ENCODE measurements around the gene WDR46. TPM values are rescaled to one million over a fixed set of nuclear protein-coding genes. Genes with fewer than 3 reads are reported as not detected.

Gene WDR46
- polyA plus RNA-seq, 3 donors: 57.3 to 72.6 (median 66.4) TPM

DNA sequence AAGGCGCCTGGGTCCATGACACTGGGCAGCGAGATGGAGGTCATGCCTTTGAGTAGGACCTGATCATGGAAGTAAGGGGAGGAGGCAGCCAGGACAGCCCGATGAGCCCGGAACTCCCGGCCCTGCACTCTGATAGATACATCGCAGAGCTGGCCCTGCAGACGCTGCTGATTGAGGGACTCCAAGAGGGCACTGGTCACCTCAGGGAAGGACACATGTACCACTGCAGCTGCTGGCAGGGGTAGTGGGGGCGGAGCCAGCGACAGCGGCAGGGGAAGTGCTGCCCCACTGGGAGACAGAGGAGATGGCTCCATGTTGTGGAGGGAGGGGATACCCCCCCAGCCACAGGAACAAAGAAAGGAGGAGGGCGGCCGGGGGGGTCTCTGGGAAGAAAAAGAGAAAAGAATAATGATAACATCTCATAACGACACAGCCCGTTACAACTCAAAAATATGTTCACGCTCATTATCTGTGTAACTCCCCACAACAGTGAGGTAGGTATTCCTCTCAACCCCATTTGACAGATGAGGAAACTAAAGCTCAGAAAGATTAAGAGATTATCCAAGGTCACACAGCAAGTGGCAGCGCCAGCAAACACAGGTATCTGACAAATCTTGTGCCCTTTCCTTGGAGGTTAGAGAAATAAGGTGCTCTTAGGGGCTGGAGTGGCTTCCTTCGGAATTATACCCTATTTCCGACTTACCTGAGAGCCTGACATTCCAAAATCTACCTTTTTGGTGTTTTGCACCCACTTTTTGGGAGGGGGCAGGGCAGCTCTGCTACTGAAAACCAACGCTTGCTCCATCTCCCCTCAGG lies 27.8 kb upstream of the WDR46 start:
- DNase-seq (ENCODE audit: extremely low read depth in 1 of 11, low read depth in 9 of 11, low spot score in 4 of 11): no peak

- no peak for DNase-seq (ENCODE audit: extremely low read depth in 1 of 11, low read depth in 9 of 11, low spot score in 4 of 11)
These were observed 27.0 kb upstream of the WDR46 start for GRCh38 chr6:33315793-33316602.

- DNase-seq (ENCODE audit: extremely low read depth in 1 of 11, low read depth in 9 of 11, low spot score in 4 of 11): no peak
These were observed 26.1 kb upstream of the WDR46 start for GRCh38 chr6:33314943-33315792.

DNA sequence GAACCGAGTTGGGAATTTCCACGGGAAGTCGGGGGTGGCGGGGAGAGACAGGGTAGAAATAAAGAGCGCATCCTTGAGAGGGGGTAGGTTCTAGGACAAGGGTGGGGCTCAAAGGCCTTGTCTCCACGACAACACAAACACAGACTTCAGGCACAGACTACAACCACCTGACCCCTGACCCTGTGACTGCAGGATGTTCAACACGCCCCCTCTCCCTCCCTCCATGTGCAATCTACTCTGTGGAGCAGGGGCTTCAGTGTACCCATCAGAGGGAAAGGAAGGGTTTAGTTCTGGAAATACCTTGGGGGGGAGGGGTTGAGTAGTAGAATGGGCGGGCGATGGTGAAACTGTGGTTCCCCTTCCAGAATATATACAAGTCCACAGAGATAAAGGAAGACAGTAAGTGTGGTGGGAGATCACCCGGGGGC lies 25.5 kb upstream of the WDR46 start:
- peak in 3 of 11 donors; percentile 60 to 73 (median 69) for DNase-seq (ENCODE audit: extremely low read depth in 1 of 11, low read depth in 9 of 11, low spot score in 4 of 11)

DNA sequence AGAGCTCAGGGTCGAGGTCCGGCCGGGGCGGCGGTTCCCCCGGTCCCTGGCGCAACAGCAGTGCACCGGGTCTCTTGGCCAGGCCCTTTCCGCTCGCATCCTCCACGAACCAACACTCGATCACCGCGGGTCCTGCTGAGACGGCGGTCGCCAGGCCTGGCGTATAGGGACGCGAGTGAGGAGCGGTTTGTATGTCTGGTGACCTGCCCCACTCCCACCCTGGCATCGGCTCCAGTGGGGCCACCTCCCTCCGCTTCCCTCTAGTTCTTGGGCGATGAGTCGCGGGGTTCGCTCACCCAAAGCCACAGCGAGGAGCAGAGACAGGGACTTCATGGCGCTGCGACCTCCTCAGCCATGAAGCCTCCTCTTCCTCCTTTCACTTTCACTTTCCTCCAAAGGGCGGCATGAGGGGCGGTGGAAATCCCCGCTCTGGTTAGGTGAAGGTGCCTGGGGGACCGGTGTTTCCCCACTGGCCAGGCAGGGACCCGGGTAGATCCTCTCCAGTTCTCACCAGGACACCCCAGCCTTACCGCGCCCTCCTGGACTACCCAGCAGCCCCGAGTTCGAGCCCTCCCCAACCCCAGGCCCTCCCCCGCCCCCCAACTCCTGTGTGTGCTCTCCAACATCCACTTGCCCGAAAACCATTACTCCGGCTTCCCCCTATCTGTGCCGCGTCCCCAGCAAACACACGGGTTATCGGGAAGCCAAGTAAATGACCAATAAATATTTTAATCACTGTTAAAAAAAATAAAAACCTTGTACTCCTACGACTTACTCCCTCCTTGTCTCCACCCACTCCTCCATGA lies 24.9 kb upstream of the WDR46 start, which contains the start of gene TAPBP:
Gene TAPBP, minus strand, starts transcription at position 370 of the 806 bp plus-strand sequence. Its CDS starts 37 bp downstream, at position 333.
- DNase-seq (ENCODE audit: extremely low read depth in 1 of 11, low read depth in 9 of 11, low spot score in 4 of 11): peak in 2 of 11 donors; percentile 53 to 56

DNA sequence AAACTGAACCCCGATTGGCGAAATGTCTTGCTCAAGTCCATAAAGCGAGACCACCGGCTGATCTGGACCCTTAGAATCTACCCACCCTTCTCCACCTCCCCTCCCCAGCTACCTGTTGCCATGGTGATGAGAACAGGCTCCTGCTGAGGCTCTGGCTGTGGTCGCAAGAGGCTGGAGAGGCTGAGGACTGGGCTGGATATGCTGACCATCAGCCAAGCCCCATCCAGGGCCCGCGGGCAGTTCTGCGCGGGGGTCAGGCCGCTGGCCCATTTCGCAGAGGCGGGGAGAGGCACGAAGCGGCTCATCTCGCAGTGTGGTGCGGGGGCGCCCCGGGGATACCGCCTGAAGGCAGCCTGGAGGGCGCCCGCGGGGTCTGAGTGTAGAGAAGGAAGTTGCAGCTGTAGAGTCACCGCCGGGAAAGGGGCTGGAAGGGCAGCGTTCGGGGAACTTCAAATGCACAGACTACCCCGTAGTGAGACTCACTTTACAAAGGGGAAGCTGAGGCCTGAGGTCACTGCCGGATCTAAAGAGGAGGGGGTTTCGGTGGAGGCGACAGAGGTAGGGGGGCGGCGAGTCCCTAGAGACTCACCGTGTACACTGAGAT lies 24.2 kb upstream of the WDR46 start:
- peak in 1 of 11 donors; percentile 18 for DNase-seq (ENCODE audit: extremely low read depth in 1 of 11, low read depth in 9 of 11, low spot score in 4 of 11)

- peak in 1 of 11 donors; percentile 59 for DNase-seq (ENCODE audit: extremely low read depth in 1 of 11, low read depth in 9 of 11, low spot score in 4 of 11)
These were observed 23.5 kb upstream of the WDR46 start for GRCh38 chr6:33312361-33313104.

DNA sequence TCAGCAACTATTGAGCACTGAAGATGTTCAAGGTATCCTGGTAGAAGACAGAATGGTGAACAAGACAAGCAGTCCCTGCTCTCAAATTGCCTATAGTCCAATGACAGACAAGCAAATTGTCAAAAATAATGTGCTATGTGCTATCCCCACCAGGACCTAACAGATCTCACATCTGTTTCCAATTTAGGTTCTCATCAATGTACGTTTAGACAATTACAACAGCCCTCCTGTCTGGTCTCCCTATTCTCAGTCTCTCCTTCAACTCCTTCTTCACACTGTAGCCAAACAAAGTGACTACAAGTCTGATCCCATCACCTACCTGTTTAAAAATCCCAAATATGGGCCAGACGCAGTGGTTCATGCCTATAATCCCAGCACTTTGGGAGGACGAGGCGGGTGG lies 17.3 kb upstream of the WDR46 start:
- no peak for DNase-seq (ENCODE audit: extremely low read depth in 1 of 11, low read depth in 9 of 11, low spot score in 4 of 11)

- no peak for DNase-seq (ENCODE audit: extremely low read depth in 1 of 11, low read depth in 9 of 11, low spot score in 4 of 11)
These were observed 16.0 kb upstream of the WDR46 start for GRCh38 chr6:33305052-33305451.

DNA sequence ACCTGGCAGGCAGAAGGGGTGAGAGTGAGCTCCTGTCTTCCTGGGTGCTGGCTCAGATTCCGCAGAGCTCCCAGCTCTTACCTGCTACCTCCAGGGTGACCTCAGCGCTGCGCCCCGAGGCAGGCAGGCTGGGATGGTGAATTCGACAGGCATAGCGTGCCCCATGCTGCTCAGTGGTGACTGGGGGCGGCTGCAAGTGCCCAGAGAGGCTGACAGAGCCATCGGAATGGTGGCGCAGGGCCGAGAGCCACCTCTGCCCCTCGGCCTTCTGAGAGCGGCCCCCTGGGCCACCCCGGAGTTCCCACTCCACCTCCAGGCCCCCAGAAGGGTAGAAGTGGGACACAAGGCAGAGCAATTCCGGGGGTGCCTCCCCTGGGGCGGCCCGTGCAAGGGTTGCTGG lies 15.2 kb upstream of the WDR46 start:
- DNase-seq (ENCODE audit: extremely low read depth in 1 of 11, low read depth in 9 of 11, low spot score in 4 of 11): no peak

GRCh38 chr6:33301877-33302276 lies 12.8 kb upstream of the WDR46 start:
- no peak for DNase-seq (ENCODE audit: extremely low read depth in 1 of 11, low read depth in 9 of 11, low spot score in 4 of 11)

- peak in 8 of 11 donors; percentile 75 to 93 (median 88) for DNase-seq (ENCODE audit: extremely low read depth in 1 of 11, low read depth in 9 of 11, low spot score in 4 of 11)
These were observed 10.4 kb upstream of the WDR46 start for GRCh38 chr6:33299237-33299944.

GRCh38 chr6:33298773-33299236 lies 9.8 kb upstream of the WDR46 start, which contains the start of gene RGL2:
TSS of gene RGL2 (minus strand) at chr6:33298942. CDS start at chr6:33298610, 332 bp downstream.
- peak in 1 of 11 donors; percentile 41 for DNase-seq (ENCODE audit: extremely low read depth in 1 of 11, low read depth in 9 of 11, low spot score in 4 of 11)

GRCh38 chr6:33297956-33298772 lies 9.1 kb upstream of the WDR46 start:
- DNase-seq (ENCODE audit: extremely low read depth in 1 of 11, low read depth in 9 of 11, low spot score in 4 of 11): peak in 2 of 11 donors; percentile 49 to 64

DNA sequence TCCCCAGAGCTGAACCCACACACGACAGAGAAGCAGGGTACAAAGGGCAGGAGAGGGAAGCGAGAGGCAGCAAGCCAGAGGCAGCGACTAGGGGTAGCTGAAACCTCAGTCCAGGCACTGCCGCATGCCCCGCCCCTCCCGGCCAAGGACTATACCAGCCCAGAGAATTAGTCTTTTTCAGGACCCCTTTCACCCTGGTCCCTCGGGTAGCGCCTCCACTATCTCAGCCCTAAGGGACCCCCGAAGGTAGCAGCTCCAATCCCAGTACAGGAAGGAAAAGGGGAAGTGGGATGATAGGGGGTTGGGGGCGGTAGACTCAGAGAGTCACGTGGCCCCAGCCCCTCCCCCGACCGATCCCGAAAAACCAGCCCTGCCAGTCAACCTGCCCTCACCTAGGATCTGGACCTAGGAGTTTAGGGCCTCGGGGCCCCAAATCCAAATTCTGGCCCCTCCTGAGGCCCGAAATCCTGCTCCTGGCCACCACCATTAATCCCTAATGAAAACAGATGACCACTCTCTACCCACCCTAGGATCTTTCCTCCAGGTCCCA lies 8.4 kb upstream of the WDR46 start:
- peak in 2 of 11 donors; percentile 36 to 47 for DNase-seq (ENCODE audit: extremely low read depth in 1 of 11, low read depth in 9 of 11, low spot score in 4 of 11)
